Cardiac fibroblast (primary cell): ENCODE results near the gene WT1.

Source experiments
- DNase-seq, 2 donors: peaks; one replicate each; pipeline versions ENCODE4 v3.0.0 to v3.0.0-alpha.2; 2010; ENCODE audit warnings: low read depth in 2 of 2
- H3K4me3 ChIP-seq, 2 donors: replicated peaks in 1 of 2; 1 replicate in 1 of 2; 2 replicates in 1 of 2; pipeline ENCODE4 v1.5.1; 2011; ENCODE audit warnings: low read depth in 2 of 2, low read length in 2 of 2, mild to moderate bottlenecking in 2 of 2, moderate library complexity in 1 of 2
- CTCF ChIP-seq: IDR thresholded peaks from one replicate; pipeline ENCODE4 v1.5.1; 2011; ENCODE audit warnings: low read depth, mild to moderate bottlenecking, low read length, inconsistent platforms

The WT1 gene

GRCh38 chr11:32366666-32367065 is 68.7 kb downstream of the WT1 start:
- DNase-seq = peak; percentile 62 to 67
- H3K4me3 ChIP-seq = no peak overlapping the region
- no peak for TF ChIP-seq CTCF

GRCh38 chr11:32365192-32365591 is 70.1 kb downstream of the WT1 start:
- H3K4me3 ChIP-seq = no peak overlapping the region
- TF ChIP-seq CTCF = no peak

GRCh38 chr11:32358729-32359128 is 76.6 kb downstream of the WT1 start:
- no peak overlapping the region for H3K4me3 ChIP-seq
- DNase-seq = peak in 1 of 2 donors; percentile 47
- no peak for TF ChIP-seq CTCF

More at GRCh38 chr11:32365192-32365591, 70.1 kb downstream of the WT1 start:
- DNase-seq = no peak

GRCh38 chr11:32353884-32354283 is 81.5 kb downstream of the WT1 start:
- H3K4me3 ChIP-seq = no peak overlapping the region
- DNase-seq = no peak
- no peak for TF ChIP-seq CTCF

GRCh38 chr11:32348502-32348901 is 86.8 kb downstream of the WT1 start:
- no peak for TF ChIP-seq CTCF
- H3K4me3 ChIP-seq = no peak overlapping the region
- DNase-seq = no peak

GRCh38 chr11:32344946-32345345 is 90.4 kb downstream of the WT1 start:
- TF ChIP-seq CTCF = no peak
- DNase-seq = no peak
- H3K4me3 ChIP-seq = no peak overlapping the region

GRCh38 chr11:32343325-32344008 is 91.9 kb downstream of the WT1 start:
- no peak overlapping the region for H3K4me3 ChIP-seq
- DNase-seq = no peak
- TF ChIP-seq CTCF = no peak
